Colonic mucosa (tissue), 4 donors: ENCODE results near the gene EFCAB11. TPM values are rescaled to one million over a fixed set of nuclear protein-coding genes. Genes with fewer than 3 reads are reported as not detected.
A peak's percentile ranks its signal among the peaks of the same experiment; 100 is the strongest.

Source experiments
- DNase-seq: peaks from one replicate; pipeline ENCODE4 v3.0.0-alpha.2; 2020
- H3K27ac ChIP-seq: fragments of 200-600 bp; one replicate; pipeline ENCODE4 v1.8.0; 2021
- H3K27me3 ChIP-seq: fragments of 200-600 bp; one replicate; pipeline ENCODE4 v1.8.0; 2021
- H3K36me3 ChIP-seq: fragments of 200-600 bp; one replicate; pipeline ENCODE4 v1.8.0; 2021
- H3K4me1 ChIP-seq: fragments of 200-600 bp; one replicate; pipeline ENCODE4 v1.8.0; 2021; ENCODE audit warnings: mild to moderate bottlenecking
- H3K4me3 ChIP-seq: fragments of 200-600 bp; one replicate; pipeline ENCODE4 v1.8.0; 2021
- H3K9ac ChIP-seq, 2 donors: one replicate each; pipeline ENCODE4 v1.7.0; 2013; ENCODE audit warnings: control low read depth in 2 of 2, low read depth in 2 of 2, low read length in 2 of 2
- H3K9me3 ChIP-seq: fragments of 200-600 bp; one replicate; pipeline ENCODE4 v1.8.0; 2021
- CTCF ChIP-seq: fragments of 200-600 bp; IDR thresholded peaks from one replicate; pipeline ENCODE4 v1.8.0; 2022; ENCODE audit warnings: antibody characterized with exemption, mild to moderate bottlenecking
- intact Hi-C: fragments of 100-400 bp; cut with DNase I; formaldehyde crosslinking; loops from one replicate; pipeline ENCODE4 v1.14.1; 2022
- total RNA-seq, 2 donors: library from RNA; stranded (reverse); fragmentation: NEBNext Ultra II Directional in 1 of 2; extraction: Animal tissue kit (Norgen Biotek cat#: 25700) in 1 of 2; gene quantifications; one replicate each; pipeline ENCODE4 v1.2.1, GENCODE V29; 2021
- donor health status: healthy.
- donor health status: DM: no; HTN: no; CAD: no.
- donor health status: DM: no; HTN: no; CAD: no.

Gene EFCAB11
- total RNA-seq, 2 donors from 2014 or later = 12.1 to 14.1 TPM

- Histone ChIP-seq H3K36me3 (no peaks in the 10 kb centered on the region), H3K9ac (no peak overlapping the region), H3K27ac (no peak overlapping the region), H3K9me3 (no peaks in the 10 kb centered on the region), H3K27me3 (no peaks in the 10 kb centered on the region), H3K4me1 (no peaks in the 10 kb centered on the region), H3K4me3 (no peak overlapping the region)
- no peak for DNase-seq
- TF ChIP-seq CTCF = no peak
- intact Hi-C loops = loop anchor here (5.0 kb wide), 1 partner anchor 731 kb away; no protein-coding TSS in a partner anchor
These were observed 180.8 kb downstream of the EFCAB11 start for GRCh38 chr14:89773644-89774316.

GRCh38 chr14:89773151-89773550 is 181.4 kb downstream of the EFCAB11 start:
- Histone ChIP-seq H3K4me3 (no peak overlapping the region), H3K9ac (no peak overlapping the region), H3K27me3 (no peaks in the 10 kb centered on the region), H3K27ac (no peak overlapping the region), H3K9me3 (no peaks in the 10 kb centered on the region), H3K4me1 (no peaks in the 10 kb centered on the region), H3K36me3 (no peaks in the 10 kb centered on the region)
- DNase-seq = no peak
- intact Hi-C loops = loop anchor here (5.0 kb wide), 1 partner anchor 731 kb away; no protein-coding TSS in a partner anchor
- no peak for TF ChIP-seq CTCF

- no peak overlapping the region for H3K27ac ChIP-seq
- TF ChIP-seq CTCF = no peak
- H3K4me1 ChIP-seq = no peaks in the 10 kb centered on the region
- H3K9me3 ChIP-seq = no peaks in the 10 kb centered on the region
- no peak overlapping the region for H3K4me3 ChIP-seq
- no peak for DNase-seq
- intact Hi-C loops = loop anchor here (5.0 kb wide), 1 partner anchor 729 kb away; no protein-coding TSS in a partner anchor
- no peak overlapping the region for H3K9ac ChIP-seq
- H3K36me3 ChIP-seq = no peaks in the 10 kb centered on the region
- H3K27me3 ChIP-seq = no peaks in the 10 kb centered on the region
These were observed 183.3 kb downstream of the EFCAB11 start for GRCh38 chr14:89771251-89771650.

GRCh38 chr14:89767861-89768268 is 186.7 kb downstream of the EFCAB11 start:
- TF ChIP-seq CTCF = peak; percentile 38
- intact Hi-C loops = loop anchor here (10.0 kb wide), 1 partner anchor 593 kb away; no protein-coding TSS in a partner anchor
- DNase-seq = peak; percentile 48

GRCh38 chr14:89767131-89767530 is 187.4 kb downstream of the EFCAB11 start:
- no peak for DNase-seq
- H3K4me1 ChIP-seq = no peaks in the 10 kb centered on the region
- H3K27ac ChIP-seq = no peak overlapping the region
- H3K9ac ChIP-seq = no peak overlapping the region
- no peaks in the 10 kb centered on the region for H3K9me3 ChIP-seq
- no peaks in the 10 kb centered on the region for H3K36me3 ChIP-seq
- H3K27me3 ChIP-seq = no peaks in the 10 kb centered on the region
- intact Hi-C loops = loop anchor here (10.0 kb wide), 1 partner anchor 592 kb away; no protein-coding TSS in a partner anchor
- H3K4me3 ChIP-seq = no peak overlapping the region
- no peak for TF ChIP-seq CTCF

More at GRCh38 chr14:89767861-89768268, 186.7 kb downstream of the EFCAB11 start:
- Histone ChIP-seq H3K36me3 (no peaks in the 10 kb centered on the region), H3K9me3 (no peaks in the 10 kb centered on the region), H3K4me1 (no peaks in the 10 kb centered on the region), H3K27me3 (no peaks in the 10 kb centered on the region), H3K27ac (no peak overlapping the region), H3K9ac (no peak overlapping the region), H3K4me3 (no peak overlapping the region)
